GM21381 (cell line): ENCODE data around the gene UNC79.
A peak's percentile ranks its signal among the peaks of the same experiment; 100 is the strongest.
"Not testable (repeated sequence)": the region's sequence is repeated elsewhere in the genome, so short reads cannot be mapped to it uniquely, and the experiment has no call there.

Source experiments
- ATAC-seq: cut with Tn5 transposase; IDR thresholded peaks from one replicate; pipeline ENCODE4 v1.9.1; 2021; ENCODE audit warnings: mild to moderate bottlenecking, moderate library complexity; ENCODE audit not compliant: unreplicated experiment

UNC79 gene

DNA sequence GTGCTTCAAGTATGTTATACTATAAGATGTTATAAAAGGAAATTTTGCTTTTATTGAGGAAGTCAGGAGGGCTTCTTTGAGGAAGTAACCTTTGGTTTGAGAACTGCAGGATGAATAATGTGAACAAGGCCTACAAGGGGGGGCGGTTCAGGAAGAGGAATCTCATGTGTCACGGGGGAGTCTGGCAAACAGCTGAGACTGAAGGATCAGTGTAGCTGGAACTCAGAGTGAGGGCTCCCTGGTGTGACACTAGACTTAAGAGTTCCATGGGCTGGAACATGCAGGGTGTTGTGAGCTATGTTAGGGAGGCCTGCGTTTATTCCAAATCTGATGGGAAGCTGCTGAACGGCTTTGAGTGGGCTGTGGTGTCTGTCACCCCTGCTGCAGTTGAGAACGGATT, 62.3 kb downstream of the UNC79 start:
- no peak for ATAC-seq

DNA sequence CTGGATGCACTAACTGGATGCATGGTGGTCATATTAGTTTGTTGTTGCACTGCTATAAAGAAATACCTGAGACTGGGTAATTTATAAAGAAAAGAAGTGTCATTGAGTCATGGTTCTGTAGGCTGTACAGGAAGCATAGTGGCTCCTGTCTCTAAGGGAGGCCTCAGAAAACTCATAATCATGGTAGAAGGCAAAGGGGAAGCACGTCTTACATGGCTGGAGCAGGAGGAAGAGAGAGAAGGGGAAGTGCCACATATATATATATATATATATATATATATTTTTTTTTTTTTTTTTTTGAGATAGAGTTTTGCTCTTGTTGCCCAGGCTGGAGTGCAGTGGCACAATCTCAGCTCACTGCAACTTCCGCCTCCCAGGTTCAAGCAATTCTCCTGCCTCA, 62.9 kb downstream of the UNC79 start:
- ATAC-seq: not testable (repeated sequence)

DNA sequence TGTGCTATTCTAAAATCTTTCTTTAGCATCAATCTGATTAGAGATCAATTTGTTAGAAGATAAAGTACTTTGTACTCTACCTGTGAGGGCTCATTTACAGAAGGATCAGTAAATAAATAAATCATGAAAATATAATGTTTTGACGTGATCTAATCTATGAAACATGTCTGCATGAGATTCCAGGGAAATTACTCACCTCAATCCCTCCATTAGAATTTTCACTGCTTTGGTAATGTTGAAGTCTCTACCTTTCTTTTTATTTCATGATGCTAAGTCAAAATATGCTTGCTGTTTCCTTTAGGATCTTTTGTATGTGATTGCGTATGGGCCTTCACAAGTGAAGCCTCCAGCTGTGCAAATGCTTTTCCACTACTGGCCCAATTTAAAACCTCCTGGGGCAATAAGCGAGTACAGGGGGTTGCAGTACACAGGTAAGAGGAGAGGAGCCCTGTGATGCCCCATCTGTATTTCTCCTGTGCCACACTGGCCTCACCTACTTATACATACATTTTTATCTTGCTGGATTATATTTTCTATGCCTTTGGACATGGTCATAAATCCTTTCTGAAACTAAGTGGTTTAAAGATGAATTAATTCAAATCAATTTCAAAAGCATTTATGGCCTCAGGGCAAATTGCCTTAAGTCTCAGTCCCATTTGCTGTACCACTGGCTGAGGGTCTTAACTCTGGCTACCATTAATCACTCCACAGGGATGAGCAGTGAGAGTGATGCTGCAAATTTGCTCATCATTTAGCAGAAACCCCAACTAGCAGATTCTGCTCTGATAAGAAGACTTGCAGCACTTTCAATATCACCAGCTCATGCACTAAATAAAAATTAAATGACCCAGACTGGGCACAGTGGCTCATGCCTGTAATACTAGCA, 66.4 kb downstream of the UNC79 start:
- no peak for ATAC-seq

DNA sequence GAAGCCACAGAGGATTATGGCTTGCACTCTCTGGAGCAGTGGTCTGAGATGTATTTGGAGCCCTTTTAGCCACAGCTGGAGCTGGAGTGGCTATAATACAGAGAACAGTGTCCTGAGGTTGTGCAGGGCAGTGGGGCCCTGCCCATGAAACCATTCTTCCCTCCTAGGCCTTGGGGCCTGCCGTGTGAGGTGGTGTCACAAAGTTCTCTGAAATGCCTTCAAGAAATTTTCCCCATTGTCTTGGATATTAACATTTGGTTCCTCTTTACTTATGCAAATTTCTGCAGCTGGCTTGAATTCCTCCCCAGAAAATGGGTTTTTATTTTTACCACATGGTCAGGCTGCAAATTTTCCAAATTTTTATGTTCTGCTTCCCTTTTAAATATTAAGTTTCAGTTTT, 79.3 kb downstream of the UNC79 start:
- no peak for ATAC-seq

DNA sequence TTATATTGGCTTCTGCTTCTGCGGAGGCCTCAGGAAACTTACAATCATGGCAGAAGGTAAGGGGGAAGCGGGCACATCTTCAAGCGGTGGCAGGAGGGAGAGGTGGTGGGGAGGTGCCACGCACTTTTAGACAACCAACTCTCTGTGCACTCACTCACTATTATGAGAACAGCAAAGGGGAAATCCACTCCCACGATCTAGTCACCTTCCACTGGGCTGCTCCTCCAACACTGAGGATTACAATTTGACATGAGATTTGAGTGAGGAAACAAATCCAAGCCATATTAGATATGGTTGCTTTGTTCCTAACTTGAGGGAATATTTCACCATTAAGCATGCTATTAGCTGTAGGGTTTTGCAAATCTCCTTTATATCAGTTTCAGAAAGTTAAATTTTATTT, 80.3 kb downstream of the UNC79 start:
- ATAC-seq: no peak

DNA sequence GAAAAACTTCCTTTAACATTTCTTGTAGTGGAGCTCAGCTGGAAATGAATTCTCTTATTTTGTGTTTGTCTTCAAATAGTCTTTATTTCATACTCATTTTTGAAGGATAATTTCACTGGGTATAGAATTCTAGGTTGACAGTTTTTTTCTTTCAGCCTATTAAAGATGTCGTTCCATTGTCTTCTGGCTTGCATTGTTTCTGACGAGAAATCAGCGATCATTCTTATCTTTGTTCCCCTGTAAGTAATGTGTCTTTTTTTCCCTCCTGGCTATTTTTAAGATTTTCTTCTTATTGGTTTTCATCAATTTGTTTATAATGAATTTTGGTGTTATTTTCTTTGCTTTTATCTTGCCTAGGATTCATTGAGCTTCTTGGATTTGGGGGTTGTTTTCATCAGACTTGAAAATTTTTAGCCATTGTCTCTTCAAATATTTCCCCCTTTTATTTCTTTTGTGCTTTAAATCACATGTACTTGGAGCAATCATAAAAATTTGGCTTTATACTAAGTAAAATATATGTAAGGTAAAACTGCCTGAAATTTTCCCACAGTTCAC, 89.4 kb downstream of the UNC79 start:
- ATAC-seq: no peak

DNA sequence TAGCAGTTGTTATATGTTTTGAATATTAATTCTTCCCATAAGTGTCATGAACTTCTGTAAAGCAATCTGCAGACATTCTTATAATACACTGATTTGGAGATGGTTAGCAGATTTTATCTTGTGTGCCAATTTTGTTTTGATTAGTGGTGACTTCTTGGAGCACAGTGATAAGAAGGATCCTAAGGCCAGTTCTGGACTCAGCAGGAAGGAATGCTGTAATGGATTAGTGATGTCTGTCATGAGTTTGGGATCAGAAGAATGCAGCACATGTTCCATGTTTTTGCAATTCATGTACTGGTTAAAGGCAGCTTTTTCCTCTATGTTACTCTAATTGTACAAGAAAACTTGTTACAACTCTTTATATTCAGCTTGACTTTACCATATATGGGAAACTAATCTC, 91.5 kb downstream of the UNC79 start:
- ATAC-seq: no peak

DNA sequence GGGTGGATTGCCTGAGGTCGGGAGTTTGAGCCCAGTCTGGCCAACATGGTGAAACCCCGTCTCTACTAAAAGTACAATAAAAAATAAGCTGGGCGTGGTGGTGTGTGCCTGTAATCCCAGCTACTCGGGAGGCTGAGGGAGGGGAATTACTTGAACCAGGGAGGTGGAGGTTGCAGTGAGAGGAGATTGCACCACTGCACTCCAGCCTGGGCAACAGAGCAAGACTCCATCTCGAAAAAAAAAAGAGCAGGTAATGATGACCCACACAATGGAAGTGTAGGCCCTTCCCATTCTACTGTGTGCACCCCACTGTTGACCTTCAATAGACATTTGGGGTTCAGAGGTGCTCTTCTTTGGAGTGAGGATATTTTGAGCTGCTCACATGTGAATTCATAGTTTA, 94.5 kb downstream of the UNC79 start:
- ATAC-seq: not testable (repeated sequence)

DNA sequence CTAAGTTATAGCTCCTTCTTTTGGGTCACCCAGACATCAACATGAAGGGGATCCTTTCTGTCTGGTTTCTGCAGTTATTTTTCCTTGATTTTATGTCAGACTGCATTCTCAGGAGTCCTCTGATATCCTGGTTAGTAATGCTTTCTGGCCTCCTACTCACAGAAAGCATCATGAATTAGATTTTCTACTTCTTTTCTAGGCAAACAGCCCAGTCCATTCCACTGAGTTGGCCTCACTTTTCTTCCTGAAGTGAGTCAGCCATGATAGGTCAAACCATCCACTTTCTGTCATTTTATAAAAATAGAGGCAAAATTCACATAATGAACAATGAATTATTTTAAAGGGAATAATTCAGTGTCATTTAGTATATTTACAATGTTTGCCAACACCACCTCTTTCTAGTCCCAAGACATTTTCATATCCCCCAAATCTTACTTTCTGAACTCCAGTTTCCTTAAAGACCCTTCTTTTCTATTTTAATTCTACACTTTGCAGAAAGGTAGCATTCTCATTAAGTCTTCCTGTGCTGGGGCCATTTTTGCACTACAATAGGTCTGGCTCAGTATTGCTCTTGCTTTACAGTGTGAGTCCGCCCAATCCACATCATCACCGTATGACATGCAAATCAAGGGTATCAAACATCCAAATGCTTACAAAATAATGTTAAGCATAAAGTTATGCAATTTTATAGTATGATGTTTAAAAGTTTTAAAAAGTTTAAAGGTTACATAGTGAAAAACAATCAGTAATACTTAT, 95.1 kb downstream of the UNC79 start:
- ATAC-seq: no peak

DNA sequence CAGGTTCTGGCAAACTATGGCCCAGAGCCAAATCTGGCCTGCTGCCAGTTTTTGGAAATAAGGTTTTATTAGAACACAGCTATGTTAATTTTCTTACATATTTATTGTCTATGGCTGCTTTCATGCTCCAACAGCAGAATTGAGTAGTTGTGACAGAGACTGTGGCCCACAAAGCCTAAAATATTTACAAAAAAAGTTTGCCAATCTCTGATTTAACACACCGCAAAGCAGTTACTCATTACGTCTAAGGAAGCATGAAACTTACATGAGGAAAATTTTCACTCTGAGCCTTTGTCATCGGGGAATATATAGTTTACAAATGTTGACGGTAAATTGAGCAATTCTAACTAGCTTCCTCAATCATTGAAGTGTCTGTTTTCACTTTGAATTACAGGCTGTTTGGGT, 96.5 kb downstream of the UNC79 start:
- no peak for ATAC-seq

DNA sequence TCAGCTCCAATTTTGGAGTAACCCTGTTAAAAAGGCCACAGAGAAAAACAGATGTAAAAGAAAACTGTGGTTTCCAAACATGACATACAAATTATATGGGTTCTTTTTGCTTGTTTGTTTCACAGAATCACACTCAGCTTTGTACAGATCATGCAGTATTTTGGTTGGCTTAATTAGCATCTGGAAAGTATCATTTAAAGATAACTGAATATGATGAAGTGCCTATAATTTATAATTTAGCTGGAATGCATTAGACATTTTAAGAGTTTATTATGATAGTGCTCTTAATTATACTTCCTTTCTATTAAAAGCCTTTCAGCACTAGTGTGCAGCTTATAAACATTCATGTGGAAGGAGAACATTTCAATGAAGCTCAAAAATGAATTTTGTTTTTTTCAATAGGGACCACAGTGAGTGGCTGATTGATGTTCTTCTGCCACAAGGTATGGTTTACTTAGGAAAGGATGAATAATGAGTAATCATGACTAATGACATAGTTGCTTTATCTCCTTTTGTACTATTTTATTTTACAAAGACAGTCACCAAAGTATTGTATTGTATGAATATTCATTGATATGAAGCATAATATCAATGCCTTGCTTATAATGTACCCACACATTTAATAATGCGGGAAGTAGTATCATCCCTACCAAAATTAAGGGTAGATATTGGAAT, 98.3 kb downstream of the UNC79 start:
- ATAC-seq: no peak

DNA sequence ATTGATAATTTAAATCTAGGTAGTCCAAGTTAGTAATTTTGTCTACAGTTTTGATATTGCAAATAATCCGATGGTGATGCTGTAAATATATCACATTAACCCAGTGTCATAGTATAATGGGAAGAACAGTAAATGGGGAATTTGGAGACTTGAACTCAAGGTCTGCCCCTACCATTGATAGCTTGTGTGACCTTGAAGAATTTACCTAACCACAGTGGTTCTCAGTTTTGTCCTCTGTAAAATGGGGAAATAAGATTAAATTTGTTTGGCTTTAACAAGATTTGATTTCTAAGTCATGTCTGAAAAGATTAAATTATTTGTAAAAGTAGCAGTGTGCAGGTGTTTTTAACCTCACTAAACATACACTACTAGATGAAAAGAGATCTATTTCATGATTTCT, 100.9 kb downstream of the UNC79 start:
- ATAC-seq: no peak

DNA sequence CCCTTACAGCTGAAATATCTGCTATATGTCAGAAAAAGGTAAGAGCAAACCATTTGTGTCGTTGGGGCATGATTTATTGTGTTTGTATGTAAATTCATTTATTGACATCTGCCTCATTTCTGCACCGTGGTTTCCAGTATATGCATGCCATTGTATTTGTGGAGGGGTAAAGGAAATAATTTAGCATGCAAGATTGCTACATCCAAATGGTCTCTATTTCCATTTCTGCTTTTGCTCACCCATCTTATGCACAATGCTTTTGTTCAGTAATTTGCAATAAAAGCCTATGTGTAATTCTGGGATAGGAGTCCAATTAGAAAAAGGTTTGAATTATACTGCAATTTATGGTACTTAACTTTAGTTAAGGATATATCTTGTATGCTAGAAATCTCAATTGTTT, 101.8 kb downstream of the UNC79 start:
- ATAC-seq: no peak

DNA sequence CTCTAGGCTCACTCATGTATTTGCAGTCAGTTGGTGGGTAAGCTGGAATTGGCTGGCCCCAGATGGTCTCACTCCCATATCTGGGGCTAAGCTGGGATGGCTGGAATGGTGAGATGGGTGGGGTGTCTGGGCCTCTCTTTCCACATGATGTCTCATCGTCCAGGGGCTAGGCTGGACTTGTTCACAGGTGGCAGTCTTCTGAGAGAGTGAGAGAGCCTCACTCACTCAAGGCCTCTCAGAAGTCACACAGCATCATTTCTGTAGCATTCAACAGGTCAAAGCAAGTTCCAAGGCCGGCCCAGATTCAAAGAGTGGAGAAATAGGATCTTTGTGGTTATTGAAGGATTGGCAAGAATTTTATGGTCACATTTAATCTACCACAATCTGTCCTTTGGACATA, 102.7 kb downstream of the UNC79 start:
- no peak for ATAC-seq

DNA sequence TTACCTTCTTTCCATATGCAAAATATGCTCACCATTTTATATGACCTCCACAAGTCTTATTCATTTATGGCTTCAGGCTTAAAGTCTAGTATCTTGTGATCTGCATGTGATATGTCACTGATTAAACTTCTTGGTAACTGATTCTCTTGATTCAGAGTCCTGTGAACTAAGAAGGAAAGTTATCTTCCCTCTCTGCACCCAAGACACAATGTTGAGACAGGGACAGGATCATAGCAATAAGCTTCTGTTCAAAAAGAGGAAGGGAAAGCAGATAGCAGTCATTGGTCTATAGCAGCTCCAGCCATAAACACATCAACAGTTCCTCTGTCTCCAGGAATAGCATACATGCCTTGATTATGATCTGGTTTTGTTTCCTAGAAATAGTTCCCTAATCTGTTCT, 103.1 kb downstream of the UNC79 start:
- ATAC-seq: peak; percentile 81

DNA sequence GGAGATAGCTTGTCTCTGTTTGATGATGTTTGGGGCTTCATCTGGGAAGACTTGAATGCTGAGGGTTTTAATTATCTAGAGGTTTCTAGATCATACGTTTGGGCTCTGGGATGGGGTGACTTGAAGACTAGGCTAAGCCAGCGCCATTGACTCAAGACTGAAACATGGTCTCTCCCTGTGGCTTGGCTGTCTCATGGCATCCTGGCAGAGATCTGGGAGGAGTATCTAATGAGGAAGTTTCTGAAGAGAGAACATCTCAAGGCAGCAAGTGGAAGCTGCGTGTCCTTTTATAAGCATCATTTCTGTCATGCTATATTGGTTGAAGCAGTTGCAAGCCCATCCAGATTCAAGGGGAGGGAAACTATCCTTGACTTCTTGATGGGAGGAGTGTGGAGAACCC, 104.8 kb downstream of the UNC79 start:
- ATAC-seq: no peak

DNA sequence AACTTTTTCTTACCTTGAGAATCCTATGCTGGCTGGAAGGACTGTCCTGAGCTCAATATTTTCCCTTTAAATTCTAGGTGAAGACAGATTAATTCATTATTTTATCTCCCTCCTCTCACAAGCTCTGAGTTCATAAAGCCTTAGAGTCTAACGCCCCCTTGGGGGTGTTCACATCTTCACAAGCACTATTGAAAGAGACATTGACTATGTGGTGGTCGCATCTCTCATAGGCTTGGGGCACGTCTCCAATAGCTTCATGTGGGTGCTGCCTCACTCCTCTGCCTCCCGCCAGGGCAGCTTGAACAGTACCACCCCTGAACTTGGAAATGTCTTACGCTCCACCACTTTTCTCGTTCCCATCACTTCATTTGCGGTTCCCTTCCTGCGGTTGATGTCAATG, 106.2 kb downstream of the UNC79 start:
- no peak for ATAC-seq

DNA sequence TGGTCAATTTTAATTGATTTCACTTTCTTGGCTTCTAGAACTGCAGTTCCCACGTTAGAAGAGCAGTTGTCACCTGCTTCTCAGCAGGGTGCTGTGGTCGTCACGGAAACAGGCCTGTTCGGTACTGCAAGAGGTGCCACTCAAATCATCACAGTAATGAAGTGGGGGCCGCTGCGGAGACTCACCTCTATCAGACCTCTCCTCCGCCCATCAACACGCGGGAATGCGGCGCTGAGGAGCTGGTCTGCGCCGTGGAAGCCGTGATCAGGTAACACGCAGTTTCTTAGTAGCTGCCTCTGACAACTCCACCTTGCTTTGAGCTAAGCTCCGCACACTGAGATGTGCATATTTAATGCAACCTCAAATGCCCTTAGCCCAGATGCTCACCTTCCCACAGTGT, 107.2 kb downstream of the UNC79 start:
- no peak for ATAC-seq

DNA sequence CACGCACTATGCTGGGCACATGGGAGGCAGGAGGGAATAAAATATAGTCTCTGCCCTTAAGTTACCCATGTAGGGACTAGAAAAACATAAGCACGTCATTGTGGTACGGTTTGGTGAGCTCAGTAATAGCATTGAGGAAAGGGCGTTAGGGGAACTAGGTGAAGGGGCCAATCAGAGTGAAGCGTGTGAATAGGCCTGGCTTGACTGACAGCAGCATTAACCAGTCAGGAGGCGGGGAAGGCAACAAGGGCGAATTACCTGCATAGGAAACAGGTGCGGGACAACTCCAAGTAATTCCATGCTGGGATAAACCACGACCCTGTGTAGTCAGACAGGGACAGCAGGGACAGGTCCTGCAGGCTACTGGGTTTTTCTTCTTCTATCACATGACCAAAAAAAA, 107.7 kb downstream of the UNC79 start:
- ATAC-seq: no peak

DNA sequence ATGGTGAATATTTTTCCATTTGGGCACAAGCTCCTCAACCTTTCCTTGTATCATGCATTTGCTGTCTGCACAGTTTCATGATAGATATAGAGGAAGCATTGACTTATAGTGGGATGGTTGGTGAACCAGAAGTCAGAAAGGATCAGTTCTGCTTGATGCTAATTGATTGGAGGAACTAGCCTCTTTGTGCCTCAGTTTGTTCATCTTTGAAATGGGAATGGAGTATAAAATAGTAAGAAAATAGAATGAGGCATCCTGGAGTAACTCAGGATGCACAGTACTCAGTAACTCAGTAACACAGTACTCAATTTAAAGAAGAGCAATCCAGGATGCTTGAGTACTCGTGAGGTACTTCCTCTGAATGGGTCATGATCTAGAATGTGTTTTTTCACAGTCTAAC, 109.5 kb downstream of the UNC79 start:
- no peak for ATAC-seq

DNA sequence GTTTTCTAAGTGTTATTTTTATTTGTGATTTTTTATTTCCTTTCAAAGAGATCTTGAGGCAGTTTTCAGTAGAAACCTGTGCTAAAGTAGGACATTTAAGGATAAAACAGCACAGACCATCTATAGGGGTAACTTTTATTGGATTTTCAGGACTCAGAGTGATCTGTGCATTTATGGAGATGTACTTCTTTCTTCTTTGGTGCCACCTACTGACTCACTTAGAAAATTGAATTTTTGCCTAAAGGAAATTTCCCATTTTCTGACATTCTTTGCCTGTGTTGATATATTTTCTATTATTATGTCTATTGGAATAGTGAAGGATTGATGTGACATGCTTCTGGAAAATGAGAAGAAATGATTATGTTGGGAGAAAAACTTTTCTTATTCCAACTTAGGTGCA, 113.0 kb downstream of the UNC79 start:
- no peak for ATAC-seq
